ENCODE measurements around the gene SYVN1. TPM values are rescaled to one million over a fixed set of nuclear protein-coding genes. Genes with fewer than 3 reads are reported as not detected.

The SYVN1 gene
- total and polyA plus RNA-seq, 2 experiments from 2014 or later, result 16.2 to 16.8 TPM

DNA sequence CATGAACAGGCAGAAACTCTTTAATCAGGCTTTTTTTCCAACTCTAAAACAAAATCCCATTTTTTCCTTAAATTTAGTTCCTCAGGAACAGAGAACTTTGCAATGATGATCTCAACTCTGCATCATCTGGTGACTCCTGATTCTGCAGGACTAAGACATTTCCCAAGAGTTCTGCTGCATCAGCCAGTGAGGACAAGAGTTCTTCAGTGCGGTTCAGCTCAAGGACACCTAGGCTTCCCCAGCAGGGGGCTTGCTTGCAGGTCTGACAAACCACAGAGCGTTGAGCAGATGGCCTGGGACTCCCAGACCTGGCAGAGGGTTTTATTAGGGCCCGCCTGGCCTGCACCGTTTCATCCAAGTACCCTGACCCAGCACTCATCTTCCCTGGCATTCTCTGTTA, 56.9 kb downstream of the SYVN1 start:
- TF ChIP-seq, protein P1, sequence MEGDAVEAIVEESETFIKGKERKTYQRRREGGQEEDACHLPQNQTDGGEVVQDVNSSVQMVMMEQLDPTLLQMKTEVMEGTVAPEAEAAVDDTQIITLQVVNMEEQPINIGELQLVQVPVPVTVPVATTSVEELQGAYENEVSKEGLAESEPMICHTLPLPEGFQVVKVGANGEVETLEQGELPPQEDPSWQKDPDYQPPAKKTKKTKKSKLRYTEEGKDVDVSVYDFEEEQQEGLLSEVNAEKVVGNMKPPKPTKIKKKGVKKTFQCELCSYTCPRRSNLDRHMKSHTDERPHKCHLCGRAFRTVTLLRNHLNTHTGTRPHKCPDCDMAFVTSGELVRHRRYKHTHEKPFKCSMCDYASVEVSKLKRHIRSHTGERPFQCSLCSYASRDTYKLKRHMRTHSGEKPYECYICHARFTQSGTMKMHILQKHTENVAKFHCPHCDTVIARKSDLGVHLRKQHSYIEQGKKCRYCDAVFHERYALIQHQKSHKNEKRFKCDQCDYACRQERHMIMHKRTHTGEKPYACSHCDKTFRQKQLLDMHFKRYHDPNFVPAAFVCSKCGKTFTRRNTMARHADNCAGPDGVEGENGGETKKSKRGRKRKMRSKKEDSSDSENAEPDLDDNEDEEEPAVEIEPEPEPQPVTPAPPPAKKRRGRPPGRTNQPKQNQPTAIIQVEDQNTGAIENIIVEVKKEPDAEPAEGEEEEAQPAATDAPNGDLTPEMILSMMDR (IDR thresholded peaks at IDR 0.05; ENCODE audit: low read depth, low read length), result no peak
- peak in 1 of 2 donors; percentile 27 for DNase-seq (ENCODE audit: low read depth in 1 of 2, low spot score in 1 of 2)

More for the DNA sequence above, 56.9 kb downstream of the SYVN1 start:
- no peaks in the 10 kb centered on the region for H3K27me3 ChIP-seq
- no peaks in the 10 kb centered on the region for H3K9me3 ChIP-seq (ENCODE audit: low read depth)
- no peak overlapping the region for H3K27ac ChIP-seq
- no peaks in the 10 kb centered on the region for H3K36me3 ChIP-seq
- H3K4me3 ChIP-seq, result no peak overlapping the region
- no peaks in the 10 kb centered on the region for H3K4me1 ChIP-seq (ENCODE audit: low read depth)

Other genes with a start within 250 kb of the SYVN1 start
- 33.9 and 36.2 TPM in 2 replicates for gene ATG2A, start 217.3 kb downstream of the SYVN1 start, total RNA-seq
- 8.1 and 13.3 TPM in 2 replicates for gene ATG2A, start 217.3 kb downstream of the SYVN1 start, polyA plus RNA-seq
- 26.2 and 29.2 TPM in 2 replicates for gene PPP2R5B, start 209.8 kb downstream of the SYVN1 start, total RNA-seq
- gene PPP2R5B, start 209.8 kb downstream of the SYVN1 start, polyA plus RNA-seq, result 29.2 and 30.7 TPM in 2 replicates
- not detected in 2 replicates for gene GPHA2, start 198.6 kb downstream of the SYVN1 start, total RNA-seq
- gene GPHA2, start 198.6 kb downstream of the SYVN1 start, polyA plus RNA-seq, result 0.60 TPM in 1 of 2 replicates, not detected in the other
- not detected in 2 replicates for gene MAJIN, start 162.4 kb downstream of the SYVN1 start, total RNA-seq
- gene MAJIN, start 162.4 kb downstream of the SYVN1 start, polyA plus RNA-seq, result 0.06 TPM in 1 of 2 replicates, not detected in the other
- gene BATF2, start 137.5 kb downstream of the SYVN1 start, total RNA-seq, result 0.21 and 0.25 TPM in 2 replicates
- gene BATF2, start 137.5 kb downstream of the SYVN1 start, polyA plus RNA-seq, result not detected in 2 replicates
- gene ARL2, start 120.4 kb downstream of the SYVN1 start, total RNA-seq, result 189 and 224 TPM in 2 replicates
- 230 and 246 TPM in 2 replicates for gene ARL2, start 120.4 kb downstream of the SYVN1 start, polyA plus RNA-seq
- gene SNX15, start 107.1 kb downstream of the SYVN1 start, total RNA-seq, result 24.5 and 33.0 TPM in 2 replicates
- gene SNX15, start 107.1 kb downstream of the SYVN1 start, polyA plus RNA-seq, result 38.4 and 41.3 TPM in 2 replicates
- 22.3 and 24.6 TPM in 2 replicates for gene SAC3D1, start 93.3 kb downstream of the SYVN1 start, total RNA-seq
- gene SAC3D1, start 93.3 kb downstream of the SYVN1 start, polyA plus RNA-seq, result 23.6 and 32.7 TPM in 2 replicates
- 2.3 TPM in 1 of 2 replicates, not detected in the other for gene NAALADL1, start 76.0 kb downstream of the SYVN1 start, total RNA-seq
- gene NAALADL1, start 76.0 kb downstream of the SYVN1 start, polyA plus RNA-seq, result 0.59 and 0.84 TPM in 2 replicates
- 14.6 and 18.1 TPM in 2 replicates for gene CDCA5, start 50.5 kb downstream of the SYVN1 start, total RNA-seq
- 14.2 and 21.7 TPM in 2 replicates for gene CDCA5, start 50.5 kb downstream of the SYVN1 start, polyA plus RNA-seq
- 56.3 and 68.0 TPM in 2 replicates for gene ZFPL1, start 50.3 kb downstream of the SYVN1 start, total RNA-seq
- gene ZFPL1, start 50.3 kb downstream of the SYVN1 start, polyA plus RNA-seq, result 57.4 and 72.2 TPM in 2 replicates
- gene VPS51, start 38.3 kb downstream of the SYVN1 start, total RNA-seq, result 620 and 755 TPM in 2 replicates
- gene VPS51, start 38.3 kb downstream of the SYVN1 start, polyA plus RNA-seq, result 77.9 and 103 TPM in 2 replicates
- gene TM7SF2, start 22.6 kb downstream of the SYVN1 start, total RNA-seq, result 186 and 295 TPM in 2 replicates
- 197 and 277 TPM in 2 replicates for gene TM7SF2, start 22.6 kb downstream of the SYVN1 start, polyA plus RNA-seq
- 22.6 and 31.8 TPM in 2 replicates for gene ZNHIT2, start 16.8 kb downstream of the SYVN1 start, total RNA-seq
- 19.5 and 32.8 TPM in 2 replicates for gene ZNHIT2, start 16.8 kb downstream of the SYVN1 start, polyA plus RNA-seq
- gene FAU, start 12.4 kb downstream of the SYVN1 start, total RNA-seq, result 882 and 1,183 TPM in 2 replicates
- gene FAU, start 12.4 kb downstream of the SYVN1 start, polyA plus RNA-seq, result 398 and 546 TPM in 2 replicates
- 99.3 and 122 TPM in 2 replicates for gene MRPL49, start 12.2 kb downstream of the SYVN1 start, total RNA-seq
- gene MRPL49, start 12.2 kb downstream of the SYVN1 start, polyA plus RNA-seq, result 78.2 and 90.4 TPM in 2 replicates
- gene SPDYC, start 35.7 kb upstream of the SYVN1 start, total RNA-seq, result 0.24 TPM in 1 of 2 replicates, not detected in the other
- gene SPDYC, start 35.7 kb upstream of the SYVN1 start, polyA plus RNA-seq, result not detected in 2 replicates
- 131 and 185 TPM in 2 replicates for gene CAPN1, start 47.4 kb upstream of the SYVN1 start, total RNA-seq
- 118 and 156 TPM in 2 replicates for gene CAPN1, start 47.4 kb upstream of the SYVN1 start, polyA plus RNA-seq
- 20.3 and 21.2 TPM in 2 replicates for gene POLA2, start 127.4 kb upstream of the SYVN1 start, total RNA-seq
- 20.3 and 31.7 TPM in 2 replicates for gene POLA2, start 127.4 kb upstream of the SYVN1 start, polyA plus RNA-seq
- 1.1 and 2.1 TPM in 2 replicates for gene CDC42EP2, start 180.3 kb upstream of the SYVN1 start, total RNA-seq
- 0.26 and 1.5 TPM in 2 replicates for gene CDC42EP2, start 180.3 kb upstream of the SYVN1 start, polyA plus RNA-seq
- gene DPF2, start 199.3 kb upstream of the SYVN1 start, total RNA-seq, result 57.3 and 86.1 TPM in 2 replicates
- 83.9 and 130 TPM in 2 replicates for gene DPF2, start 199.3 kb upstream of the SYVN1 start, polyA plus RNA-seq
- 1.7 and 2.9 TPM in 2 replicates for gene TIGD3, start 220.2 kb upstream of the SYVN1 start, total RNA-seq
- gene TIGD3, start 220.2 kb upstream of the SYVN1 start, polyA plus RNA-seq, result 0.88 and 1.2 TPM in 2 replicates
- 3.0 and 4.8 TPM in 2 replicates for gene SLC25A45, start 248.1 kb upstream of the SYVN1 start, total RNA-seq
- 4.5 and 10.5 TPM in 2 replicates for gene SLC25A45, start 248.1 kb upstream of the SYVN1 start, polyA plus RNA-seq

All from cardiac muscle cell (in vitro differentiated cells and primary cell).